DOHH2 (cell line): ENCODE data around the gene BOD1L1.

ENCODE experiments used
- EZH2phosphoT487 ChIP-seq: fragments of 200-600 bp; sonication (generic); IDR thresholded peaks from 2 replicates; pipeline ENCODE4 v1.6.1; 2017; ENCODE audit warnings: borderline replicate concordance, mild to moderate bottlenecking, antibody characterized with exemption, low read length, moderate library complexity, mixed read lengths
- TF ChIP-seq, protein P1 (sequence below): fragments of 200-600 bp; sonication (generic); IDR thresholded peaks from one replicate; pipeline ENCODE4 v1.5.1; 2014; ENCODE audit warnings: antibody characterized with exemption, mild to moderate bottlenecking, low read depth, low read length; ENCODE audit not compliant: poor library complexity, severe bottlenecking

DNA sequence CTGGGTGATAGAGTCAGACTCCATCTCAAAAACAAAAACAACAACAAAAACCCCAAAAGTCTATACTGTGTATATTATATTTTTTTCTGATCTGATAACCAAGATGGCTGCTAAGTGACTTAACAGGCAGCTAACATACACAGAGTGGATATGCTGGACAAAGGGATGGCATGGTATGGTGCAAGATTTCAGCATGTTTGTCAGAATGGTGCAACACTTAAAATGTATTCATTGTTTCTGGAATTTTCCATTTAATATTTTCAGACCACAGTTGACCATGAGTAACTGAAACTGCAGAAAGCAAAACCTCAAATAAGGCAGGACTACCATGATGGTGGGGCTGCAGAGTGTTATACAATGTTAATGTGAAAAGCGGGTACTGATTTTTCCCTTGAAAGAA lies 6.1 kb upstream of the BOD1L1 start:
- TF ChIP-seq, protein P1, sequence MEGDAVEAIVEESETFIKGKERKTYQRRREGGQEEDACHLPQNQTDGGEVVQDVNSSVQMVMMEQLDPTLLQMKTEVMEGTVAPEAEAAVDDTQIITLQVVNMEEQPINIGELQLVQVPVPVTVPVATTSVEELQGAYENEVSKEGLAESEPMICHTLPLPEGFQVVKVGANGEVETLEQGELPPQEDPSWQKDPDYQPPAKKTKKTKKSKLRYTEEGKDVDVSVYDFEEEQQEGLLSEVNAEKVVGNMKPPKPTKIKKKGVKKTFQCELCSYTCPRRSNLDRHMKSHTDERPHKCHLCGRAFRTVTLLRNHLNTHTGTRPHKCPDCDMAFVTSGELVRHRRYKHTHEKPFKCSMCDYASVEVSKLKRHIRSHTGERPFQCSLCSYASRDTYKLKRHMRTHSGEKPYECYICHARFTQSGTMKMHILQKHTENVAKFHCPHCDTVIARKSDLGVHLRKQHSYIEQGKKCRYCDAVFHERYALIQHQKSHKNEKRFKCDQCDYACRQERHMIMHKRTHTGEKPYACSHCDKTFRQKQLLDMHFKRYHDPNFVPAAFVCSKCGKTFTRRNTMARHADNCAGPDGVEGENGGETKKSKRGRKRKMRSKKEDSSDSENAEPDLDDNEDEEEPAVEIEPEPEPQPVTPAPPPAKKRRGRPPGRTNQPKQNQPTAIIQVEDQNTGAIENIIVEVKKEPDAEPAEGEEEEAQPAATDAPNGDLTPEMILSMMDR: no peak
- TF ChIP-seq EZH2phosphoT487: no peak
